Activated CD8-positive, alpha-beta memory T cell treated with anti-CD3 and anti-CD28 coated beads, Interleukin-2, amount 10 ng/mL, durations not matched to agents 7 days and 5 days (primary cell): ENCODE results near the gene BHLHA9. TPM values are rescaled to one million over a fixed set of nuclear protein-coding genes. Genes with fewer than 3 reads are reported as not detected.

Source experiments
- ATAC-seq: fragments of 150-1000 bp; cut with Tn5 transposase; one replicate; pipeline ENCODE4 v1.10.0; 2021; ENCODE audit warnings: moderate library complexity
- CTCF ChIA-PET: fragments of 350-600 bp; sonication (Branson Sonifier 250); formaldehyde crosslinking; loops from one replicate; lab custom pipeline; 2021; ENCODE audit warnings: antibody characterized with exemption; lab: Charles Lee
- DNase-seq: peaks from one replicate; pipeline ENCODE4 v3.0.0-alpha.2; 2020
- H3K27ac Mint-ChIP-seq: one replicate; pipeline ENCODE4 v1.8.0; 2021; ENCODE audit warnings: mild to moderate bottlenecking, mixed read lengths
- H3K27me3 Mint-ChIP-seq: one replicate; pipeline ENCODE4 v1.8.0; 2021; ENCODE audit warnings: mixed read lengths
- H3K36me3 Mint-ChIP-seq: one replicate; pipeline ENCODE4 v1.8.0; 2021; ENCODE audit warnings: mild to moderate bottlenecking, mixed read lengths
- H3K4me1 Mint-ChIP-seq: one replicate; pipeline ENCODE4 v1.8.0; 2021; ENCODE audit warnings: mixed read lengths
- H3K4me3 Mint-ChIP-seq: one replicate; pipeline ENCODE4 v1.8.0; 2021; ENCODE audit warnings: mild to moderate bottlenecking, moderate library complexity, mixed read lengths
- H3K9me3 Mint-ChIP-seq: one replicate; pipeline ENCODE4 v1.8.0; 2022; ENCODE audit warnings: low read depth, mixed read lengths
- total RNA-seq, 2 experiments: library from RNA; stranded (reverse); gene quantifications; one replicate each; pipeline ENCODE4 v1.2.3, GENCODE V29; 2021

BHLHA9 gene
- total RNA-seq, 2 experiments from 2014 or later: not detected

- peaks cover 16% of the 10 kb centered on the region for H3K4me1 Mint-ChIP-seq
- CTCF ChIA-PET: interaction anchor here (1.4 to 2.4 kb wide), 3 partner anchors 30 to 142 kb away, joined by 5 to 11 read pairs (median 5); no protein-coding TSS in a partner anchor
- no peaks in the 10 kb centered on the region for H3K9me3 Mint-ChIP-seq
- no peaks in the 10 kb centered on the region for H3K36me3 Mint-ChIP-seq
- ATAC-seq: no peak
- no peak overlapping the region for H3K27ac Mint-ChIP-seq
- DNase-seq: no peak
- no peak overlapping the region for H3K4me3 Mint-ChIP-seq
- peaks cover 24% of the 10 kb centered on the region for H3K27me3 Mint-ChIP-seq
Measured at GRCh38 chr17:1264196-1264595, 6.0 kb upstream of the BHLHA9 start.

GRCh38 chr17:1267471-1267943 lies 2.7 kb upstream of the BHLHA9 start:
- H3K4me3 Mint-ChIP-seq: peak overlapping the region; percentile 78
- no peaks in the 10 kb centered on the region for H3K36me3 Mint-ChIP-seq
- DNase-seq (no peak), ATAC-seq (no peak)
- H3K27me3 Mint-ChIP-seq: peaks cover 32% of the 10 kb centered on the region
- peaks cover 7% of the 10 kb centered on the region for H3K4me1 Mint-ChIP-seq
- peak overlapping the region; percentile 68 for H3K27ac Mint-ChIP-seq
- CTCF ChIA-PET: interaction anchor here (1.0 to 3.7 kb wide), 8 partner anchors 8 to 249 kb away, joined by 3 to 25 read pairs (median 4); partner anchors contain the start of gene INPP5K
- H3K9me3 Mint-ChIP-seq: no peaks in the 10 kb centered on the region

GRCh38 chr17:1271030-1271423 lies 783 bp downstream of the BHLHA9 start:
- DNase-seq: no peak
- H3K4me1 Mint-ChIP-seq: peaks cover 10% of the 10 kb centered on the region
- H3K27ac Mint-ChIP-seq: no peak overlapping the region
- H3K9me3 Mint-ChIP-seq: no peaks in the 10 kb centered on the region
- H3K4me3 Mint-ChIP-seq: no peak overlapping the region
- CTCF ChIA-PET: interaction anchor here (0.6 to 2.6 kb wide), 4 partner anchors 11 to 276 kb away, joined by 4 to 17 read pairs (median 4); no protein-coding TSS in a partner anchor
- no peaks in the 10 kb centered on the region for H3K36me3 Mint-ChIP-seq
- H3K27me3 Mint-ChIP-seq: peaks cover 45% of the 10 kb centered on the region
- ATAC-seq: no peak

DNA sequence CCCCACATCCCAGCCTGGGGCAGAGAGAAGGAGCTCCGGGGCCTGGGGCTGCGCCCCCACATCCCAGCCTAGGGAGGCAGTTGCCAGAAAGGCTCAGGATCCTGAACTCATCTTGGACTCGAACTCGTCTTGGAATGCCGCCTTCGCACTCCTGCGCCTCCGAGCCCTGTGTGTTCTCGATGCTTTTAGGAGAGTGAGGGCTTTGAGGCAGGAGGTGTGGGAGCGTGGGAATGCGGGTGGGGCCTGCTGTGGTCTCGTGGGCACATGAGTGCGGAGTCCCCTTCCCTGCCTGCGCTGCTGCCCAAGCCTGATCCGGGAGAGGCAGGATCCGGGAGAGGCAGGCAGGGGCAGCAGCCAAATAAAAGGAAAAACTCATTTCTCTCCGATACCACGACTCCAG lies 1.2 kb downstream of the BHLHA9 start:
- ATAC-seq (no peak), DNase-seq (no peak)
- no peak overlapping the region for H3K4me3 Mint-ChIP-seq
- no peaks in the 10 kb centered on the region for H3K9me3 Mint-ChIP-seq
- peaks cover 12% of the 10 kb centered on the region for H3K4me1 Mint-ChIP-seq
- no peak overlapping the region for H3K27ac Mint-ChIP-seq
- CTCF ChIA-PET: interaction anchor here (0.6 to 2.6 kb wide), 4 partner anchors 12 to 275 kb away, joined by 4 to 17 read pairs (median 4); no protein-coding TSS in a partner anchor
- H3K27me3 Mint-ChIP-seq: peaks cover 45% of the 10 kb centered on the region
- no peaks in the 10 kb centered on the region for H3K36me3 Mint-ChIP-seq

DNA sequence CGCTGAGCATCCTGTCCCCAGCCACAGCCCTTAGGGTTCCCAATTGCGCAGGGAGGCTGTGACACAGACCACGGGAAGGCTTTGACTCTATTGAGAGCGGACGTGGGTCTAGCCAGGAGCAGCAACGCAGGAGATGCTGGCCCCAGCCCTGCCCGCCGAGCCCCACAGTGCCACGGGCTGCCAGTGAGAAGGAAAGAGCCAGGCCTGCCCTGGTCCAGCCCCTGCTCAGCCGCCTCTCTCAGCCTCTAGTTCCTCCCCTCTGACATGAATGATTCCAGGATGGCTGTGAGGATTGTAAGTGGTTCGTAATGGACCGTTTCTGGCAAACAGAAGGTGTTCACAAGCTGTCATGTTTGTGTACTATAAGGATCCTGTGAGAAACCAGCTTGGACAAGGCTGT lies 2.5 kb downstream of the BHLHA9 start:
- DNase-seq (no peak), ATAC-seq (no peak)
- H3K4me1 Mint-ChIP-seq: peaks cover 6% of the 10 kb centered on the region
- no peaks in the 10 kb centered on the region for H3K9me3 Mint-ChIP-seq
- CTCF ChIA-PET: interaction anchor here (1.0 to 2.6 kb wide), 3 partner anchors 13 to 150 kb away, joined by 3 to 17 read pairs (median 5); no protein-coding TSS in a partner anchor
- no peaks in the 10 kb centered on the region for H3K36me3 Mint-ChIP-seq
- peaks cover 45% of the 10 kb centered on the region for H3K27me3 Mint-ChIP-seq
- no peak overlapping the region for H3K4me3 Mint-ChIP-seq
- no peak overlapping the region for H3K27ac Mint-ChIP-seq

DNA sequence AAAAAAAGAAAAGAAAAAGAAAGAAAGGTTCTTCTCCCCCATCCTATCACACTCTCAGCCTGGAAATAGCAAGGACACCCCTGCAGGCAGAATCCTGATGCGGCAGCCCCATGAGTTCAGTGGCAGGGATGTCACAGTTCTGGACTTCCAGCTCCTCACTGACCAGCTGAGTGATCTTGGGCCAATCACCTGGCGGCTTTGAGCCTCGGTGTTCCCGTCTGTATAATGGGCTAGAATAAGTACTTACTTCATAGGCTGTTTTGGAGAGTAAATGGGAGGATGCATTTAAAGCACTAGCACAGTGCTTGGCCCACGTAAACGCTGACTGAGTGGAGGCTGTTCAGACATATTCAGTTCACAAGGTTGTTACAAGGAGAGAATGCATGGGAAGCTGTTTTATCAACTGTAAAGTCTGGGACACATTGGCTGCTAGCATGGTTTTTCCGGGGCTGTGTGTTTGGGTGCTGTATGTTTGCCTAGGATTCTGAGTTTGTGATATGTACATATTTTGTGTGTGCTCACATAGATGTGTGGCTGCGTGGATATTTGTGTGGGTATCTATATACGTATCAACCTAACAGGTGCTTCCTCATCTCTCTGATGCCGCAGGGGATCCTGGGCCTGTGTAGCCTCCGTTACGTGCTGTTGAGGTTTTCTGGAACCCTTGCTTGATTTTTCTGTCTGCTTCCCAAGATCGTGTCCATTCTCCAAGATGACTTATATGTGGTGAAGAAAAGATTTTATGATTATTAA lies 3.4 kb downstream of the BHLHA9 start:
- DNase-seq (no peak), ATAC-seq (no peak)
- Mint-ChIP-seq H3K4me1 (peaks cover 5% of the 10 kb centered on the region), H3K36me3 (no peaks in the 10 kb centered on the region), H3K27me3 (peaks cover 48% of the 10 kb centered on the region), H3K9me3 (no peaks in the 10 kb centered on the region), H3K27ac (no peak overlapping the region), H3K4me3 (no peak overlapping the region)
- CTCF ChIA-PET: interaction anchor here (0.8 to 2.6 kb wide), 4 partner anchors 14 to 60 kb away, joined by 3 to 17 read pairs (median 8); no protein-coding TSS in a partner anchor

GRCh38 chr17:1274245-1274608 lies 4.0 kb downstream of the BHLHA9 start:
- no peak overlapping the region for H3K27ac Mint-ChIP-seq
- no peaks in the 10 kb centered on the region for H3K9me3 Mint-ChIP-seq
- no peak for DNase-seq
- ATAC-seq: no peak
- CTCF ChIA-PET: interaction anchor here (0.7 to 1.3 kb wide), 4 partner anchors 17 to 152 kb away, joined by 3 to 10 read pairs (median 4); no protein-coding TSS in a partner anchor
- H3K27me3 Mint-ChIP-seq: peaks cover 44% of the 10 kb centered on the region
- no peaks in the 10 kb centered on the region for H3K36me3 Mint-ChIP-seq
- no peak overlapping the region for H3K4me3 Mint-ChIP-seq
- peaks cover 5% of the 10 kb centered on the region for H3K4me1 Mint-ChIP-seq

DNA sequence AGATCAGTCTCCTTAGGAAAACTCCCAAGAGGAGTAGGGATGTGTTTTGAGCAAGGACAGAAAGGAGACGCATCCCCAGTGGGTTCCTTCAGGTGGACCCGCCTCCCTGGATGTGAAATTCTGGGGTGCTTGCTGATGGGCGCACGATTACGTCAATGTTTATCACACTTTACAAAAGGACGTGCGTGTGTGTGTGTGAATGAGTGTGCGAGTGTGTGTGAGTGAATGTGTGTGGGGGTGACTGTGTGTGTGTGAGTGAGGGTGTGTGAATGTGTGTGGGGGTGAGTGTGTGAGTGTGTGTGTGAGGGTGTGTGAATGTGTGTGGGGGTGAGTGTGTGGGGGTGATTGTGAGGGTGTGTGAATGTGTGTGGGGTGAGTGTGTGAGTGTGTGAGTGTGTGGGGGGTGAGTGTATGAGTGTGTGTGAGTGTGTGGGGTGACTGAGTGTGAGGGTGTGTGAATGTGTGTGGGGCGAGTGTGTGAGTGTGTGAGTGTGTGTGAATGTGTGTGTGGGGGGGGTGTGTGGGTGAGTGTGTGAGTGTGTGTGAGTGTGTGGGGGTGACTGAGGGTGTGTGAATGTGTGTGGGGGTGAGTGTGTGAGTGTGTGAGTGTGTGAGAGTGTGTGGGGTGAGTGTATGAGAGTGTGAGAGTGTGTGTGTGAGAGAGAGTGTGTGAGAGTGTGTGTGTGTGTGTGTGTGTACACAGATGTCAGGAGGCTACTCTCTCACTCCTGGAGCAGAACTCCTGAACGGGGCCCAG lies 5.1 kb downstream of the BHLHA9 start:
- Mint-ChIP-seq H3K9me3 (no peaks in the 10 kb centered on the region), H3K4me3 (no peak overlapping the region), H3K27ac (no peak overlapping the region), H3K36me3 (no peaks in the 10 kb centered on the region), H3K4me1 (peaks cover 5% of the 10 kb centered on the region), H3K27me3 (peaks cover 33% of the 10 kb centered on the region)
- CTCF ChIA-PET: interaction anchor here (0.7 to 1.3 kb wide), 3 partner anchors 18 to 153 kb away, joined by 3 to 10 read pairs (median 4); no protein-coding TSS in a partner anchor
- no peak for ATAC-seq
- no peak for DNase-seq

DNA sequence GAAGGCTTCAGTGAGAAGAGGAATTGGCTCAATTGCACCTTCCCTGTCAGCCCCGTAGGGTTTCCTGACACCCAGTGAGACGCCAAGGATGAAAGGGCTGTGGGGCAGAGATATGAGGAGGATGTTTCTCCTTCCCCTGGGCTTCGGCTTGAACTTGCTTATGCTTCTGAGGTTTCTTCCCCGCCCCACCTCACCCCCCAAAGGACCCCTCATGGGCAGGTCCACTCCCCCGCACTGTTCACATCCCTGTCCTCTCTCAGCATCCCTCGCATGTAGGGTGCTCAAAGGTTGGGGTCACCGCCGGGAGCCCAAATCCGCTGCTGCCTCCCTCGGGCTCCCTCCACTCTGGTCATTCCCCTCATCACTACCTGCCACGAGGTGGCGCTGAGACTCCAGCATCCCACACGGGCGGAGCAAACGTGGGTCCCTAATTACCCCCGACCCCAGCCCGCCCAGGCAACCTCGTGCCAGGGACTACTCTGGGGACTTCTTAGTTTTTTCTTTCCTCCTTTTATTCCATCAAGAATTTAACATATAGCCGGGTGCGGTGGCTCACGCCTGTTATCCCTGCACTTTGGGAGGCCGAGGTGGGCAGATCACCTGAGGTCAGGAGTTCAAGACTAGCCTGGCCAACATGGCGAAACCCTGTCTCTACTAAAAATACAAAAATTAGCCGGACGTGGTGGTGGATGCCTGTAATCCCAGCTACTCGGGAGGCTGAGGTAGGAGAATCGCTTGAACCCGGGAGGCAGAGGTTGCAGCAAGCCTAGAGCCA lies 5.9 kb downstream of the BHLHA9 start:
- Mint-ChIP-seq H3K27me3 (peaks cover 33% of the 10 kb centered on the region), H3K4me3 (peak overlapping the region; percentile 2), H3K9me3 (no peaks in the 10 kb centered on the region), H3K27ac (no peak overlapping the region), H3K4me1 (peaks cover 5% of the 10 kb centered on the region), H3K36me3 (no peaks in the 10 kb centered on the region)
- DNase-seq (peak; percentile 79), ATAC-seq (peak; percentile 92)
- CTCF ChIA-PET: interaction anchor here (4.1 kb wide), 1 partner anchor 56 kb away, joined by 25 read pairs; no protein-coding TSS in a partner anchor

GRCh38 chr17:1280652-1281051 lies 10.4 kb downstream of the BHLHA9 start:
- CTCF ChIA-PET: interaction anchor here (0.9 to 1.0 kb wide), 2 partner anchors 37 to 52 kb away, joined by 3 read pairs; no protein-coding TSS in a partner anchor
- no peak for ATAC-seq

GRCh38 chr17:1286379-1287106 lies 16.3 kb downstream of the BHLHA9 start:
- H3K27me3 Mint-ChIP-seq: no peaks in the 10 kb centered on the region
- no peak overlapping the region for H3K27ac Mint-ChIP-seq
- CTCF ChIA-PET: no interaction called here
- peaks cover 5% of the 10 kb centered on the region for H3K9me3 Mint-ChIP-seq
- H3K36me3 Mint-ChIP-seq: peaks cover 3% of the 10 kb centered on the region
- H3K4me3 Mint-ChIP-seq: no peak overlapping the region
- peaks cover 3% of the 10 kb centered on the region for H3K4me1 Mint-ChIP-seq
- ATAC-seq: no peak
- DNase-seq: no peak

More at GRCh38 chr17:1280652-1281051, 10.4 kb downstream of the BHLHA9 start:
- no peak overlapping the region for H3K27ac Mint-ChIP-seq
- no peak for DNase-seq
- peaks cover 3% of the 10 kb centered on the region for H3K4me1 Mint-ChIP-seq
- H3K9me3 Mint-ChIP-seq: no peaks in the 10 kb centered on the region
- no peaks in the 10 kb centered on the region for H3K36me3 Mint-ChIP-seq
- H3K27me3 Mint-ChIP-seq: peaks cover 3% of the 10 kb centered on the region
- no peak overlapping the region for H3K4me3 Mint-ChIP-seq

DNA sequence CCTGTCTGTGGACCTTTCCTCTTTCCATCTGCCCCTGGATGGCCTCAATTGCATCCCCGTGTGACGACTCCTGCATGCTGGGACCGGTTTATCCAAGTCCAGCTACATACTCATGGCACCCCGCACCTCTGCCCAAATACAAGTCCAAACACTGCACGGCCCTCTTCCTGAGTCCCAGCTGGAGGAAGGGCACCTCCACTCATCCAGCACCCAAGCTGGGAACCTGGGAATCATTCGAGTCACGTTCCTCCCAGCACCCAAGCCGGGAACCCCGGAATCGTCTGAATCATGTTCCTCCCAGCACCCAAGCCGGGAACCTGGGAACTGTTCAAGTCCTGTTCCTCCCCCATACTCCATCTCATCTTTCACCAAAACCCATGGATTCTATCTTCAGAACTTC lies 19.5 kb downstream of the BHLHA9 start:
- Mint-ChIP-seq H3K36me3 (peaks cover 11% of the 10 kb centered on the region), H3K4me1 (peaks cover 28% of the 10 kb centered on the region), H3K27me3 (no peaks in the 10 kb centered on the region), H3K4me3 (no peak overlapping the region), H3K27ac (peak overlapping the region; percentile 1), H3K9me3 (peaks cover 10% of the 10 kb centered on the region)
- ATAC-seq: no peak
- CTCF ChIA-PET: no interaction called here
- no peak for DNase-seq
